ENCODE data around the gene UPK3A.

The UPK3A gene

DNA sequence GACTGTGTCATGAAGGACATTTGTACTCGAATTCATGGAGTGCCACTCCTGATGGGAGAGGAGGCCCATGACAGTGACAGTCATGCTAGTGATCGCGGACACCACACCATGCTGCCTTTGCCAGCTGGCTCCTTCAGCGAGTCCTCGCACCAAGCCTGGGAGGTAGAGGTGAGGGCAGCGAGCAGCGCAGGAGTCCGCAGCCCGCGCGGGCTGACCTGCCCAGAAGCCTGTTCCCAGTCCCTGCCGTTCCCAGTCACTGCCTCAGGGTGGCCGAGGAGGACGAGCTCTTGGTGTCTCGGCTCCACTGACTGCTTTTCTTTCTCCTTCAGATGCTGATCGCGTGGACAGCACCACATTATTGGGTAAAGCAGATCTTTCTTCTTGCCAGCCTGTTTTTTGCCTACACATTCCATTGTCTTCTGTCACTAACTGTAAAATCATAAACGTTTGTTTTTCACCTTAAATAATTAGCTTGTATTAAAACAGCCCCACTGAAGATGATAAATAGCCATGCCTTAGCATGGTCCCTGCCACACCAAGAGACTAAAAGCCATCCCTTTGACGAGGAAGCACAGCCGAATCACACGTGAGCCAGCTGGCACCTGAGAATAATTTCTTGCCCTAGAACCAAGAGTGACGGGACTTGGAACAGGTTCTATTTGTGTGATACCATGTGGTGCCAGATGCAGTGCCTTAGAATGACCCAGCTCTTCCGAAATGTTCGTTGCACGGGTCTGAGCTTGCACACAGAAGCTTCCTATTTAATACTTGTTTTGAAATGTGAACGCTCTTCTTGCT lies 50.5 kb downstream of the UPK3A start:
- no peak overlapping the region for H3K4me3 ChIP-seq (ENCODE audit: low read length)
- TF ChIP-seq CTCF (conservative IDR thresholded peaks at IDR 0.05; ENCODE audit: low read length) = peak; percentile 45
- peak; percentile 54 for DNase-seq (ENCODE audit: low read depth)

- no peak for DNase-seq (ENCODE audit: low read depth)
- H3K4me3 ChIP-seq (ENCODE audit: low read length) = no peak overlapping the region
- TF ChIP-seq CTCF (conservative IDR thresholded peaks at IDR 0.05; ENCODE audit: low read length) = no peak
These were observed 51.2 kb downstream of the UPK3A start for GRCh38 chr22:45335854-45336522.

- no peak for TF ChIP-seq CTCF (conservative IDR thresholded peaks at IDR 0.05; ENCODE audit: low read length)
- no peak overlapping the region for H3K4me3 ChIP-seq (ENCODE audit: low read length)
- DNase-seq (ENCODE audit: low read depth) = peak; percentile 38
These were observed 52.3 kb downstream of the UPK3A start for GRCh38 chr22:45336971-45337431.

DNA sequence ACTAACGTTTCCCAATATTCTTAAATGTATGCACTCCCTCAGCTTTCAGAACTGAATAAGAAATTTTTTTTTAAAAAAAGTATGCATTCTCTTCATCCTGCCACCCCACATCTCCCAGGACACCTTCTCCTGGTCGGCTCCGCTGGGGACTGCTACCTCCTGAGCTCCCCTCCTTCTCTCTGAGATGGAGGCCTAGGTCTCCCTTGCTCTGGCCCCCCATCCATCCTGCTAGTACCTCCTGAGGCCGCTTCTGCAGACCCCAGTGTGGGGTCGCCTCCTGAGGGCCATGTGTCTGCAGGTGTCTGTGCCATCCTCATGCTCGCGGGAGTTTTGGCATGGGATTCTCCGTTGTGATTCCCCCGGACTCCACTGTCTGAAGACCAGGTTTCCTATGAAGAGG lies 52.8 kb downstream of the UPK3A start:
- no peak for TF ChIP-seq CTCF (conservative IDR thresholded peaks at IDR 0.05; ENCODE audit: low read length)
- no peak overlapping the region for H3K4me3 ChIP-seq (ENCODE audit: low read length)
- DNase-seq (ENCODE audit: low read depth) = no peak

- TF ChIP-seq CTCF (conservative IDR thresholded peaks at IDR 0.05; ENCODE audit: low read length) = no peak
- DNase-seq (ENCODE audit: low read depth) = no peak
- no peak overlapping the region for H3K4me3 ChIP-seq (ENCODE audit: low read length)
These were observed 54.0 kb downstream of the UPK3A start for GRCh38 chr22:45338795-45339194.

DNA sequence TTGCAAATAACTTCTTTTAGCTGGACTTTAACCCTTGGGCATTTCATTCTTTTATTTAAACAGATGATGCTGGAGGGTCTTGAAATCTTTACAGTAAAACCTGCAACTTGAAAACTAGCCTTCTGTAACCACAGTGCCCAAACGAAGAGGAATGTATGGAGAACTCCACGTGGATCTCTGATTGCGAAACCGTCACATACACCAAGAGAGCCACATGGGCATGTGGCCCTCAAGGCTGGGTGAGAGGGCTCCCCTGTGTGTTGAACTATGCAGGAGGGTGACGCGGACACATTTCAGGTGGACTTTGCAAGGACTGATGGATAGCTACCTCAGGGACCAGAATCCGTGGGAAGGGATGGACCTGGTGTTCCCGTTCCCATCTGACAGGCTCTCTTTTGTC lies 55.6 kb downstream of the UPK3A start:
- no peak for TF ChIP-seq CTCF (conservative IDR thresholded peaks at IDR 0.05; ENCODE audit: low read length)
- no peak overlapping the region for H3K4me3 ChIP-seq (ENCODE audit: low read length)
- no peak for DNase-seq (ENCODE audit: low read depth)

GRCh38 chr22:45341498-45341897 lies 56.7 kb downstream of the UPK3A start:
- no peak for DNase-seq (ENCODE audit: low read depth)
- no peak overlapping the region for H3K4me3 ChIP-seq (ENCODE audit: low read length)
- TF ChIP-seq CTCF (conservative IDR thresholded peaks at IDR 0.05; ENCODE audit: low read length) = no peak
